A673 (cell line): ENCODE results near the gene ERO1B. TPM values are rescaled to one million over a fixed set of nuclear protein-coding genes. Genes with fewer than 3 reads are reported as not detected.
A peak's percentile ranks its signal among the peaks of the same experiment; 100 is the strongest.

Experiments used
- BruUV-seq: library from RNA; stranded (reverse); fragments of 400-500 nt; replicated peaks from 2 replicates; lab custom pipeline; 2021; lab: Mats Ljungman, UMichigan
- CTCF ChIA-PET: fragments of 300-600 bp; sonication (Branson Sonifier 250); formaldehyde crosslinking; loops from one replicate; lab custom pipeline; 2022; ENCODE audit warnings: antibody characterized with exemption; lab: Charles Lee
- POLR2A ChIA-PET: fragments of 300-600 bp; sonication (Branson Sonifier 250); formaldehyde crosslinking; loops from one replicate; lab custom pipeline; 2022; ENCODE audit warnings: antibody characterized with exemption; ENCODE audit not compliant: low non-redundant PET; lab: Charles Lee
- DNase-seq: peaks from one replicate; pipeline ENCODE4 v3.0.0-alpha.2; 2015; ENCODE audit warnings: low spot score
- H3K27ac ChIP-seq: fragments of 200-600 bp; sonication (generic); 2 replicates; pipeline ENCODE4 v1.5.1; 2016; ENCODE audit warnings: mixed run types, low read depth, mild to moderate bottlenecking, mixed read lengths, antibody characterized with exemption, low read length; ENCODE audit not compliant: poor library complexity, severe bottlenecking
- H3K27me3 ChIP-seq: fragments of 200-600 bp; sonication (generic); replicated peaks from 2 replicates; pipeline ENCODE4 v1.6.1; 2017; ENCODE audit warnings: mixed run types, low read depth, mild to moderate bottlenecking, mixed read lengths, antibody characterized with exemption, low read length; ENCODE audit not compliant: insufficient read depth, poor library complexity
- H3K36me3 ChIP-seq: fragments of 200-600 bp; sonication (generic); 2 replicates; pipeline ENCODE4 v1.6.1; 2016; ENCODE audit warnings: mixed run types, mild to moderate bottlenecking, mixed read lengths, antibody characterized with exemption, low read length; ENCODE audit not compliant: insufficient read depth, poor library complexity, severe bottlenecking
- H3K4me1 ChIP-seq: fragments of 200-600 bp; sonication (generic); 2 replicates; pipeline ENCODE4 v1.6.1; 2017; ENCODE audit warnings: mixed run types, mild to moderate bottlenecking, mixed read lengths, antibody characterized with exemption, low read length; ENCODE audit not compliant: insufficient read depth, poor library complexity, severe bottlenecking
- H3K4me3 ChIP-seq: fragments of 200-600 bp; sonication (generic); 2 replicates; pipeline ENCODE4 v1.5.1; 2016; ENCODE audit warnings: low read depth, mixed run types, mild to moderate bottlenecking, mixed read lengths, low read length; ENCODE audit not compliant: poor library complexity, severe bottlenecking
- H3K9me3 ChIP-seq: fragments of 200-600 bp; sonication (generic); 2 replicates; pipeline ENCODE4 v1.6.1; 2016; ENCODE audit warnings: mixed run types, low read depth, mild to moderate bottlenecking, mixed read lengths, antibody characterized with exemption, low read length; ENCODE audit not compliant: poor library complexity, severe bottlenecking
- EZH2 ChIP-seq: fragments of 200-600 bp; sonication (generic); IDR thresholded peaks from 2 replicates; pipeline ENCODE4 v1.6.1; 2017; ENCODE audit warnings: borderline replicate concordance, low read depth, mild to moderate bottlenecking, mixed read lengths, antibody characterized with exemption, low read length; ENCODE audit not compliant: poor library complexity, severe bottlenecking
- intact Hi-C: fragments of 100-400 bp; cut with micrococcal nuclease; formaldehyde crosslinking; loops from one replicate; pipeline ENCODE4 v1.10.0; 2022; ENCODE audit not compliant: unreplicated experiment
- total RNA-seq: library from RNA; stranded (reverse); gene quantifications from 2 replicates; pipeline ENCODE4 v1.2.3, GENCODE V29; 2021
- TF ChIP-seq, protein P1 (sequence below): fragments of 300-800, 200-600 bp; sonication (generic); conservative IDR thresholded peaks from 2 replicates; pipeline ENCODE4 v1.5.1; 2017; ENCODE audit warnings: low read depth, mild to moderate bottlenecking, antibody characterized with exemption, low read length, moderate library complexity, mixed read lengths

Gene ERO1B
- total RNA-seq, 1 experiment from 2014 or later, result 3.4 TPM

DNA sequence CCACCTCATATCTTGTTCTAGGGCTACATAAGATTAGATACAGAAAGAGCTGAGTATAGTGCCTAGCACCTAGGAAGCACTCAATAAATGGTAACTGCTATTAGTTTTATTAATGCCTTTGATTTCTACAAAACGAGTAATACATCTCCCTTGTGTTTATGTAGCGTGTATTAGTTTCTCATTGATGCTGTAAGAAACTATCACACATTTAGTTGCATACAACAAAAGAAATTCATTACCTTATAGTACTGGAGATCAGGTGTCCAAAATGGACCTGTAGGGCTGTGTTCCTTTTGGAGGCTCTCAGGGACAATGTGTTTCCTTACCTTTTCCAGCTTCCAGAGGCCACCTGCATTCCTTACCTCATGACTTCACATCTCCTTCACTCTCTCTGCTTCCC is 961 bp upstream of the ERO1B start:
- intact Hi-C loops, result no loop called here
- Histone ChIP-seq H3K4me3 (peak overlapping the region; percentile 72), H3K9me3 (no peaks in the 10 kb centered on the region), H3K4me1 (no peaks in the 10 kb centered on the region), H3K27me3 (no peaks in the 10 kb centered on the region), H3K27ac (no peak overlapping the region), H3K36me3 (no peaks in the 10 kb centered on the region)
- BruUV-seq, result no TSS peak
- ChIA-PET POLR2A (no interaction called here), CTCF (no interaction called here)
- no peak for DNase-seq
- TF ChIP-seq, protein P1, sequence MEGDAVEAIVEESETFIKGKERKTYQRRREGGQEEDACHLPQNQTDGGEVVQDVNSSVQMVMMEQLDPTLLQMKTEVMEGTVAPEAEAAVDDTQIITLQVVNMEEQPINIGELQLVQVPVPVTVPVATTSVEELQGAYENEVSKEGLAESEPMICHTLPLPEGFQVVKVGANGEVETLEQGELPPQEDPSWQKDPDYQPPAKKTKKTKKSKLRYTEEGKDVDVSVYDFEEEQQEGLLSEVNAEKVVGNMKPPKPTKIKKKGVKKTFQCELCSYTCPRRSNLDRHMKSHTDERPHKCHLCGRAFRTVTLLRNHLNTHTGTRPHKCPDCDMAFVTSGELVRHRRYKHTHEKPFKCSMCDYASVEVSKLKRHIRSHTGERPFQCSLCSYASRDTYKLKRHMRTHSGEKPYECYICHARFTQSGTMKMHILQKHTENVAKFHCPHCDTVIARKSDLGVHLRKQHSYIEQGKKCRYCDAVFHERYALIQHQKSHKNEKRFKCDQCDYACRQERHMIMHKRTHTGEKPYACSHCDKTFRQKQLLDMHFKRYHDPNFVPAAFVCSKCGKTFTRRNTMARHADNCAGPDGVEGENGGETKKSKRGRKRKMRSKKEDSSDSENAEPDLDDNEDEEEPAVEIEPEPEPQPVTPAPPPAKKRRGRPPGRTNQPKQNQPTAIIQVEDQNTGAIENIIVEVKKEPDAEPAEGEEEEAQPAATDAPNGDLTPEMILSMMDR, result no peak
- TF ChIP-seq EZH2, result no peak

DNA sequence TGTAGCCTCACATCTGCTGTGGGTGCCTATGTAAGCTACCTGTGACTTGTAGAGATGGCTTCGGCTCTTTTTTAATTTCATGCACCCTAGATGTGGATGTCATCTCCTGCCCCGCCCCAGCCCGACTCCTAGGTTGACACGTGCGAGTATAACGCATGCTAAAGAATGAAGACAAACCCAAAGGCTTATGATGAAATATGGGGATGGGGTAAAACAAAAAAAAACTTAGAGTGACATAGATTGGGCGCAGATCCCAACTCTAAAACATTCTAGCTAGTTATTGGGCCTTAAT is 613 bp upstream of the ERO1B start:
- POLR2A ChIA-PET, result no interaction called here
- TSS peak; percentile 73 for BruUV-seq
- Histone ChIP-seq H3K4me1 (no peaks in the 10 kb centered on the region), H3K9me3 (no peaks in the 10 kb centered on the region), H3K36me3 (no peaks in the 10 kb centered on the region), H3K27ac (no peak overlapping the region), H3K27me3 (no peaks in the 10 kb centered on the region), H3K4me3 (peak overlapping the region; percentile 72)
- no peak for TF ChIP-seq EZH2
- TF ChIP-seq, protein P1, result no peak
- CTCF ChIA-PET, result no interaction called here
- intact Hi-C loops, result no loop called here
- DNase-seq, result no peak

DNA sequence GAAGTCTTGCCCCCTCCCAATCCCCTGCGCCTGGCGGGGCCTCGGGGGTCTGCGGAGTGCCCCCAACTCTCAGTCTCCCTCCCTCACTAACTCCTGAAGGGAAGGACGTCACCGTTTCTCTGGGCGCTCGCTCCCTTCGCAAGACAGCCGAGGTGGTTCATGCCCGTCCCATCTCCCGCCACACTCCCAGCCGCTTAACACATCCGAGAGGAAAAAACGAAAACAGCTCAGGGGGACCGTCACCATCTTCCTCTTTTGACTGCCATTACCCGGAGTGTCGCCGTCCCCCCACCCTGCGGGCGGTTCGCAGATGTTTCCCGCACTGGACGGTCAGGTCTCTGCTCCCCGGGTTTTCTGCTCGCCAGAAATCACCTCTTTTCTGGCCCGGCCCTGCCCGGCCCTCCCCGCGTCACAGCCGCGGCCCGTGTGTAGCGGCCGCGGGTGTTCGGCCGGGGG is 532 bp downstream of the ERO1B start:
- H3K9me3 ChIP-seq, result no peaks in the 10 kb centered on the region
- ChIA-PET POLR2A (no interaction called here), CTCF (no interaction called here)
- TF ChIP-seq, protein P1, result no peak
- no peak for TF ChIP-seq EZH2
- DNase-seq, result peak; percentile 23
- H3K27me3 ChIP-seq, result no peaks in the 10 kb centered on the region
- peak overlapping the region; percentile 10 for H3K27ac ChIP-seq
- H3K36me3 ChIP-seq, result no peaks in the 10 kb centered on the region
- peak overlapping the region; percentile 72 for H3K4me3 ChIP-seq
- intact Hi-C loops, result no loop called here
- no peaks in the 10 kb centered on the region for H3K4me1 ChIP-seq
- no TSS peak for BruUV-seq
